ENCODE measurements around the gene SEMA3D. TPM values are rescaled to one million over a fixed set of nuclear protein-coding genes. Genes with fewer than 3 reads are reported as not detected.

The SEMA3D gene
- total RNA-seq, 1 donor: 0.72 TPM

GRCh38 chr7:85055906-85056305 lies 130.9 kb downstream of the SEMA3D start:
- Histone ChIP-seq H3K4me1 (ENCODE audit: insufficient read depth, low read length) (no peaks in the 10 kb centered on the region), H2AFZ (ENCODE audit: low read length) (no peak overlapping the region), H3K27me3 (ENCODE audit: insufficient read depth, low read length) (peaks cover 17% of the 10 kb centered on the region), H3K27ac (ENCODE audit: low read depth, low read length) (no peak overlapping the region), H3K4me2 (ENCODE audit: insufficient read depth, low read length) (no peak overlapping the region), H3K9me3 (ENCODE audit: low read depth, low read length) (no peaks in the 10 kb centered on the region), H3K79me2 (ENCODE audit: insufficient read depth, low read length) (no peaks in the 10 kb centered on the region), H3K4me3 (ENCODE audit: insufficient read depth, low read length) (no peak overlapping the region), H4K20me1 (ENCODE audit: insufficient read depth, low read length) (no peaks in the 10 kb centered on the region), H3K36me3 (ENCODE audit: insufficient read depth, low read length) (no peaks in the 10 kb centered on the region)
- TF ChIP-seq, protein P1, sequence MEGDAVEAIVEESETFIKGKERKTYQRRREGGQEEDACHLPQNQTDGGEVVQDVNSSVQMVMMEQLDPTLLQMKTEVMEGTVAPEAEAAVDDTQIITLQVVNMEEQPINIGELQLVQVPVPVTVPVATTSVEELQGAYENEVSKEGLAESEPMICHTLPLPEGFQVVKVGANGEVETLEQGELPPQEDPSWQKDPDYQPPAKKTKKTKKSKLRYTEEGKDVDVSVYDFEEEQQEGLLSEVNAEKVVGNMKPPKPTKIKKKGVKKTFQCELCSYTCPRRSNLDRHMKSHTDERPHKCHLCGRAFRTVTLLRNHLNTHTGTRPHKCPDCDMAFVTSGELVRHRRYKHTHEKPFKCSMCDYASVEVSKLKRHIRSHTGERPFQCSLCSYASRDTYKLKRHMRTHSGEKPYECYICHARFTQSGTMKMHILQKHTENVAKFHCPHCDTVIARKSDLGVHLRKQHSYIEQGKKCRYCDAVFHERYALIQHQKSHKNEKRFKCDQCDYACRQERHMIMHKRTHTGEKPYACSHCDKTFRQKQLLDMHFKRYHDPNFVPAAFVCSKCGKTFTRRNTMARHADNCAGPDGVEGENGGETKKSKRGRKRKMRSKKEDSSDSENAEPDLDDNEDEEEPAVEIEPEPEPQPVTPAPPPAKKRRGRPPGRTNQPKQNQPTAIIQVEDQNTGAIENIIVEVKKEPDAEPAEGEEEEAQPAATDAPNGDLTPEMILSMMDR (IDR thresholded peaks at IDR 0.05; ENCODE audit: extremely low read depth, low read depth, low read length): no peak
- DNase-seq (ENCODE audit: insufficient read length, low spot score, missing footprints): no peak

DNA sequence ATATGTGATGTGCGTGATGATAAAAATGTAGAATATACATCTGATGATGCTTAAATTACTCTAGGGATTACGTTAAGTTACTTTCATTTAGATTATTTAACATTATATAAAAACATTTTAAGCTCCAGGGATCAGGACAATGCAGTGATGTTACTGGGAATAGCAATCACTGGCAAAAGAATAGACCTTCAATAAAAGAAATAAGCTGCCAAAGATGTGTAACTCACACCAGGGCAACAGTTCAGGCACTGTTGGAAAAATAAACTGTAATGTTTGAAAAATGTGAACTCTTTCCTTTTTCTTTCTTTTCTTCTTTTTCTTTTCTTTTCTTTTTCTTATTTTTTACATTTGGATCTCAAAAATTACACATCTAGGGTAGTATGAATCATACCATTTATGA lies 131.7 kb downstream of the SEMA3D start:
- Histone ChIP-seq H3K4me1 (ENCODE audit: insufficient read depth, low read length) (no peaks in the 10 kb centered on the region), H2AFZ (ENCODE audit: low read length) (no peak overlapping the region), H4K20me1 (ENCODE audit: insufficient read depth, low read length) (no peaks in the 10 kb centered on the region), H3K27ac (ENCODE audit: low read depth, low read length) (no peak overlapping the region), H3K27me3 (ENCODE audit: insufficient read depth, low read length) (peaks cover 15% of the 10 kb centered on the region), H3K9me3 (ENCODE audit: low read depth, low read length) (no peaks in the 10 kb centered on the region), H3K36me3 (ENCODE audit: insufficient read depth, low read length) (no peaks in the 10 kb centered on the region), H3K4me3 (ENCODE audit: insufficient read depth, low read length) (no peak overlapping the region), H3K4me2 (ENCODE audit: insufficient read depth, low read length) (no peak overlapping the region), H3K79me2 (ENCODE audit: insufficient read depth, low read length) (no peaks in the 10 kb centered on the region)
- TF ChIP-seq, protein P1 (IDR thresholded peaks at IDR 0.05; ENCODE audit: extremely low read depth, low read depth, low read length): no peak
- no peak for DNase-seq (ENCODE audit: insufficient read length, low spot score, missing footprints)

DNA sequence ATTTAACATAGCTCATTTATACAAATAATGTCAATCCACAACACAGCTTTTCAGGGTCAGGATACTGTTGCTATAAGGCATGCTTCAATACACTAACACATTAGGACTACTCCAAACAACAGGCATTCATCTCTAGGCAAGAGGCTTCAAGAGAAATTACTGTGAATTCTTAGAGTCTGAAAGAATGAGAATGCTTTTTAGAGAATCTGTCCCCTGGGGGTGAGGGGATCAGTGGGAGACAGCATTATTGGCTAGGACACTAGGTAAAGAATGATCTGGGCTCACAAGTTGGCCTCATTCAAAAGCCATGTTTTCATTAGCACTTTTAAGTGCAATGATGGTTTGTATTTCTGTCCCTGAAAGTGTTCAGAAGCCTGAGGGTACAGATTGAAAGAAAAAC lies 132.6 kb downstream of the SEMA3D start:
- no peak overlapping the region for H3K4me2 ChIP-seq (ENCODE audit: insufficient read depth, low read length)
- H3K27me3 ChIP-seq (ENCODE audit: insufficient read depth, low read length): peaks cover 23% of the 10 kb centered on the region
- H3K4me1 ChIP-seq (ENCODE audit: insufficient read depth, low read length): no peaks in the 10 kb centered on the region
- H3K79me2 ChIP-seq (ENCODE audit: insufficient read depth, low read length): no peaks in the 10 kb centered on the region
- no peak overlapping the region for H3K4me3 ChIP-seq (ENCODE audit: insufficient read depth, low read length)
- no peaks in the 10 kb centered on the region for H3K9me3 ChIP-seq (ENCODE audit: low read depth, low read length)
- H4K20me1 ChIP-seq (ENCODE audit: insufficient read depth, low read length): no peaks in the 10 kb centered on the region
- TF ChIP-seq, protein P1 (IDR thresholded peaks at IDR 0.05; ENCODE audit: extremely low read depth, low read depth, low read length): no peak
- no peak overlapping the region for H2AFZ ChIP-seq (ENCODE audit: low read length)
- no peak for DNase-seq (ENCODE audit: insufficient read length, low spot score, missing footprints)
- no peak overlapping the region for H3K27ac ChIP-seq (ENCODE audit: low read depth, low read length)
- H3K36me3 ChIP-seq (ENCODE audit: insufficient read depth, low read length): no peaks in the 10 kb centered on the region

GRCh38 chr7:85052894-85053293 lies 134.0 kb downstream of the SEMA3D start:
- H2AFZ ChIP-seq (ENCODE audit: low read length): no peak overlapping the region
- no peaks in the 10 kb centered on the region for H3K79me2 ChIP-seq (ENCODE audit: insufficient read depth, low read length)
- no peaks in the 10 kb centered on the region for H3K36me3 ChIP-seq (ENCODE audit: insufficient read depth, low read length)
- TF ChIP-seq, protein P1 (IDR thresholded peaks at IDR 0.05; ENCODE audit: extremely low read depth, low read depth, low read length): no peak
- H3K4me3 ChIP-seq (ENCODE audit: insufficient read depth, low read length): no peak overlapping the region
- no peak for DNase-seq (ENCODE audit: insufficient read length, low spot score, missing footprints)
- H4K20me1 ChIP-seq (ENCODE audit: insufficient read depth, low read length): no peaks in the 10 kb centered on the region
- no peak overlapping the region for H3K27ac ChIP-seq (ENCODE audit: low read depth, low read length)
- no peak overlapping the region for H3K4me2 ChIP-seq (ENCODE audit: insufficient read depth, low read length)
- peaks cover 26% of the 10 kb centered on the region for H3K27me3 ChIP-seq (ENCODE audit: insufficient read depth, low read length)
- H3K4me1 ChIP-seq (ENCODE audit: insufficient read depth, low read length): no peaks in the 10 kb centered on the region
- H3K9me3 ChIP-seq (ENCODE audit: low read depth, low read length): no peaks in the 10 kb centered on the region
